GM19467 (cell line): Measurements from ENCODE around the gene RMI2.

ENCODE experiments used
- ATAC-seq: cut with Tn5 transposase; IDR thresholded peaks from one replicate; pipeline ENCODE4 v1.9.1; 2021; ENCODE audit warnings: mild to moderate bottlenecking, moderate library complexity; ENCODE audit not compliant: unreplicated experiment

RMI2 gene

DNA sequence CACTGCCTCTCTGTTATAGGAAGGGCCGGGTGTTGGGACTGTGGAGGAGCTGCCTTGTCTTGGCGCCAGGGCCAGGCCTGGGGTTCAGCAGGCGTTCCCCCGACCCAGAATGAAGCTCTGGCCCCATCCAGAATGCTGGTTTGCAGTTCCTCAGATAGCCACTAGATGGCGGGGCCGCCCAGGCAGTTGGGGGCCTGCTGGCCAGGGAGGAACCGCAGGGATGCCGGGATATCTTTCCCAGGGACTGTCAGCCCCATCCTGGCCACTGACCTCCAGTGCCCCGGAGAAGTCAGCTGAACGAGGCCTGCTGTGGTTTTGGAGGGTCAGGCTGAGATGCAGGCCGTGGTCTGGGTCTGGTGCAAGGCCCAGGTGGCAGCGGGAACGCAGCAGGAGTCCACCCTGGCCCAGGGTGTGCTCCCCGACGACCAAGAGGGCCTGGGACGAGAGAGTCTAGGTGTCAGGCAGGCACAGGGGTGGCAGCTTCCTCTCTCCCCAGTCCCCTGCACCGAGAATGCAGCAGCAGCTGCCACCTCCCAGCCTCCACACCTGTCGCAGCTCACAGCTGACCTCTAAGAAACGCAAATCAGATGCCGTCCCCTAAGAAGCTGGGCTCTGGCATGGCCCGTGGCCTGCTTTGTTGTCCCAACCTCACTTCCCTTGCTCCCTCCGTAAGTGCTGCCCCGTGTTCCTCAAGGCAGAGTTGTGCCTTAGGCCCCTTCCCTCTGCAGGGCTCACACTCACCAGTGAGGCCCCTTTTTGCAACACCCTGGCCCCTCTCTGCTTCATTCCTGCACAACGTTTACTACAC is 51.2 kb downstream of the RMI2 start:
- no peak for ATAC-seq

GRCh38 chr16:11398136-11398535 is 52.9 kb downstream of the RMI2 start:
- ATAC-seq: no peak

DNA sequence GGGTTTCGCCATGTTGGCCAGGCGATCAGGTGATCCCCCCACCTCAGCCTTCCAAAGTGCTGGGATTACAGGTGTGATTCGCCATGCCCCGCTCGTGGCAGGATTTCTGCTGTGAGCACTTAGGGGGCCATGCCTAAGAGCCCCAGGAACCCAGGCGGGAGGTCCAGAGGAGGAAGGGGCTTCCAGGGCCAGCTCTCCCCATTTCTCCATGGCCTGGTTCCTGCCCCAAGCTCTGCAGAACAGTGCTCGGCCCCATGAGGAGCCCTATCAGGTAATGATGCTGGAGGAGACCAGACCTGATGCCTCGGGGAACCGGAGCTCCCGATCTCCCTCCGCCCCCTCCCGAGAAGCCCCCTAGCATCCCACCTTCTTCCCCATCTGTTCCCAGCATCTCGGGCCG is 53.6 kb downstream of the RMI2 start:
- ATAC-seq: no peak

DNA sequence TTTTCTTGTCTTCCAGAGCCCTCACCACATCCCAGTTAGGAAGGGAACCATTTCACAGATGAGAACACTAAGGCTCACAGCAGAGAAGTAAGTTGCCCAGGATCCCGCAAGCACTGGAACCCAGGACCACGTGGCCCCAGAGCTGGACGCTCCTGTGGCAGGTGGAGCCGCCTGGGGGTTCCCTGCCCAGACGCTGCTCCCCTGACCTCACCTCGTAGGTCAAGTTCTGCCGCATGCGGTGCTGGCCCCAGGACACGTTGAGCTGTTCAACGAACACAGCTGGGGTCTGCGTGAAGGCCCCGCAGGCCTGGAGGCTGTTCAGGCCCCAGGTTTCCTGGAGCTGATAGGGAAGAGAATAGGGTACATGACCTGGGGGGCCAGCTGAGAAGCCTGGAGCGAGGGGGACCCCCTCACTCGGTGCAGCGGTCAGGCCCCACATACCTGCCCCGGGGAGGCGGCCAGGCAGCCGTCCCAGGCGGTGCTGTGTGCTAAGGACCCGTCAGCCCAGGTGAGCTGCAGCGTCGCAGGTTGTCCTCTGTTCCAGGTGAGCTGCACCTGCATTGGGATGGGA is 54.1 kb downstream of the RMI2 start:
- no peak for ATAC-seq

DNA sequence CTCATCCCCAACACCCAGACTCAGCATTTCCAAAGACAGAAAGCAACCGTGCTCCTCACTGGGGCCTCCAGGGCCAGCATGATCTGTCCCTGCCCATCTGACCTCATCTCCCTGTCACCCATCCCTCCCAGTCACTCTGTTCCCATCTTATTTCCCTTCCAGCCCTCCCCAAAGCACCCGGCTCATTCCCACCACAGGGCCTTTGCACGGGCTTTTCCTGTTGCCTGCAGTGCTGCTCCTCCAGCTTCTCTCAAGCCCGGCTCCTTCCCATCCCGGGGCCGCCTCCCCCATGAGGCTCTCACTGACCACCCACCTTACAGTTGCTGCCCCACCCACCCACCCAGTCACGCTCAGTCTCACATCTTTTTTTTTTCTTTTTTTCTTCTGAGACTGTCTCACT is 54.8 kb downstream of the RMI2 start:
- no peak for ATAC-seq
